Stimulated activated effector memory CD8-positive, alpha-beta T cell treated with anti-CD3 and anti-CD28 coated beads, Interleukin-12 subunit alpha, Interleukin-12 subunit beta, amount 100 ng/mL, for 72 hours (primary cell): ENCODE measurements around the gene SH3RF3.

Experiments used
- ATAC-seq: fragments of 150-1000 bp; cut with Tn5 transposase; 2 replicates; pipeline ENCODE4 v1.10.0; 2021
- DNase-seq, 2 donors: peaks; one replicate each; pipeline ENCODE4 v3.0.0; 2021 to 2022; ENCODE audit warnings: low spot score in 2 of 2
- H3K27ac Mint-ChIP-seq: one replicate; pipeline ENCODE4 v1.8.0; 2022; ENCODE audit warnings: mild to moderate bottlenecking, mixed read lengths
- H3K36me3 Mint-ChIP-seq: one replicate; pipeline ENCODE4 v1.8.0; 2022; ENCODE audit warnings: mild to moderate bottlenecking, mixed read lengths
- H3K4me1 Mint-ChIP-seq: one replicate; pipeline ENCODE4 v1.8.0; 2022; ENCODE audit warnings: mixed read lengths
- H3K4me3 Mint-ChIP-seq: one replicate; pipeline ENCODE4 v1.8.0; 2022; ENCODE audit warnings: mild to moderate bottlenecking, mixed read lengths
- H3K9me3 Mint-ChIP-seq: one replicate; pipeline ENCODE4 v1.8.0; 2022; ENCODE audit warnings: mixed read lengths

The SH3RF3 gene

GRCh38 chr2:109330056-109330455, 201.1 kb downstream of the SH3RF3 start:
- Mint-ChIP-seq H3K9me3 (no peaks in the 10 kb centered on the region), H3K4me3 (no peak overlapping the region), H3K4me1 (peaks cover 16% of the 10 kb centered on the region), H3K36me3 (no peaks in the 10 kb centered on the region), H3K27ac (no peak overlapping the region)
- DNase-seq: no peak
- no peak for ATAC-seq

GRCh38 chr2:109331081-109331480, 202.1 kb downstream of the SH3RF3 start:
- ATAC-seq (no peak), DNase-seq (no peak)
- no peaks in the 10 kb centered on the region for H3K36me3 Mint-ChIP-seq
- no peak overlapping the region for H3K27ac Mint-ChIP-seq
- peaks cover 26% of the 10 kb centered on the region for H3K4me1 Mint-ChIP-seq
- no peak overlapping the region for H3K4me3 Mint-ChIP-seq
- H3K9me3 Mint-ChIP-seq: no peaks in the 10 kb centered on the region

- Mint-ChIP-seq H3K9me3 (no peaks in the 10 kb centered on the region), H3K36me3 (no peaks in the 10 kb centered on the region), H3K4me3 (peak overlapping the region; percentile 60), H3K4me1 (peaks cover 26% of the 10 kb centered on the region), H3K27ac (no peak overlapping the region)
- ATAC-seq (peak; percentile 45), DNase-seq (no peak)
Observed at GRCh38 chr2:109331896-109332848, 203.2 kb downstream of the SH3RF3 start.

- ATAC-seq (no peak), DNase-seq (no peak)
- Mint-ChIP-seq H3K4me3 (no peak overlapping the region), H3K36me3 (no peaks in the 10 kb centered on the region), H3K4me1 (peaks cover 26% of the 10 kb centered on the region), H3K27ac (no peak overlapping the region), H3K9me3 (no peaks in the 10 kb centered on the region)
Observed at GRCh38 chr2:109332880-109333279, 203.9 kb downstream of the SH3RF3 start.

- Mint-ChIP-seq H3K9me3 (no peaks in the 10 kb centered on the region), H3K4me3 (no peak overlapping the region), H3K36me3 (no peaks in the 10 kb centered on the region), H3K27ac (no peak overlapping the region), H3K4me1 (peaks cover 26% of the 10 kb centered on the region)
- DNase-seq: no peak
- ATAC-seq: no peak
Observed at GRCh38 chr2:109333414-109334210, 204.6 kb downstream of the SH3RF3 start.

- H3K36me3 Mint-ChIP-seq: no peaks in the 10 kb centered on the region
- no peak for DNase-seq
Observed at GRCh38 chr2:109335631-109336176, 206.7 kb downstream of the SH3RF3 start.

GRCh38 chr2:109336296-109336695, 207.3 kb downstream of the SH3RF3 start:
- Mint-ChIP-seq H3K4me3 (no peak overlapping the region), H3K4me1 (peaks cover 19% of the 10 kb centered on the region), H3K36me3 (no peaks in the 10 kb centered on the region), H3K27ac (no peak overlapping the region), H3K9me3 (no peaks in the 10 kb centered on the region)
- no peak for ATAC-seq
- DNase-seq: no peak

More at GRCh38 chr2:109335631-109336176, 206.7 kb downstream of the SH3RF3 start:
- no peaks in the 10 kb centered on the region for H3K9me3 Mint-ChIP-seq
- no peak overlapping the region for H3K27ac Mint-ChIP-seq
- peaks cover 19% of the 10 kb centered on the region for H3K4me1 Mint-ChIP-seq
- H3K4me3 Mint-ChIP-seq: peak overlapping the region; percentile 2
- peak; percentile 72 for ATAC-seq

- ATAC-seq (no peak), DNase-seq (no peak)
- Mint-ChIP-seq H3K27ac (no peak overlapping the region), H3K9me3 (no peaks in the 10 kb centered on the region), H3K36me3 (no peaks in the 10 kb centered on the region), H3K4me3 (no peak overlapping the region), H3K4me1 (peaks cover 16% of the 10 kb centered on the region)
Observed at GRCh38 chr2:109337221-109337620, 208.2 kb downstream of the SH3RF3 start.

GRCh38 chr2:109339519-109339966, 210.5 kb downstream of the SH3RF3 start:
- Mint-ChIP-seq H3K36me3 (no peaks in the 10 kb centered on the region), H3K27ac (no peak overlapping the region), H3K9me3 (no peaks in the 10 kb centered on the region), H3K4me3 (no peak overlapping the region), H3K4me1 (peaks cover 16% of the 10 kb centered on the region)
- ATAC-seq: no peak
- DNase-seq: no peak

GRCh38 chr2:109340381-109340780, 211.4 kb downstream of the SH3RF3 start:
- ATAC-seq: no peak
- Mint-ChIP-seq H3K27ac (no peak overlapping the region), H3K4me1 (peaks cover 12% of the 10 kb centered on the region), H3K36me3 (no peaks in the 10 kb centered on the region), H3K4me3 (no peak overlapping the region), H3K9me3 (no peaks in the 10 kb centered on the region)
- DNase-seq: no peak

- no peak for DNase-seq
- Mint-ChIP-seq H3K4me3 (no peak overlapping the region), H3K36me3 (no peaks in the 10 kb centered on the region), H3K4me1 (peaks cover 6% of the 10 kb centered on the region), H3K9me3 (no peaks in the 10 kb centered on the region), H3K27ac (no peak overlapping the region)
- ATAC-seq: no peak
Observed at GRCh38 chr2:109341355-109342255, 212.6 kb downstream of the SH3RF3 start.

GRCh38 chr2:109342256-109342850, 213.3 kb downstream of the SH3RF3 start:
- Mint-ChIP-seq H3K4me3 (no peak overlapping the region), H3K36me3 (no peaks in the 10 kb centered on the region), H3K9me3 (no peaks in the 10 kb centered on the region), H3K4me1 (peaks cover 6% of the 10 kb centered on the region), H3K27ac (no peak overlapping the region)
- DNase-seq (no peak), ATAC-seq (no peak)

GRCh38 chr2:109342930-109343329, 213.9 kb downstream of the SH3RF3 start:
- H3K4me1 Mint-ChIP-seq: peaks cover 9% of the 10 kb centered on the region
- no peak overlapping the region for H3K4me3 Mint-ChIP-seq
- ATAC-seq: no peak
- no peaks in the 10 kb centered on the region for H3K36me3 Mint-ChIP-seq
- H3K27ac Mint-ChIP-seq: no peak overlapping the region
- no peaks in the 10 kb centered on the region for H3K9me3 Mint-ChIP-seq
- DNase-seq: no peak

- Mint-ChIP-seq H3K4me1 (peaks cover 14% of the 10 kb centered on the region), H3K36me3 (no peaks in the 10 kb centered on the region), H3K4me3 (no peak overlapping the region), H3K9me3 (no peaks in the 10 kb centered on the region), H3K27ac (no peak overlapping the region)
- no peak for ATAC-seq
- no peak for DNase-seq
Observed at GRCh38 chr2:109343460-109343859, 214.5 kb downstream of the SH3RF3 start.
